Endothelial cell of umbilical vein (primary cell): Measurements from ENCODE around the gene CAV1. TPM values are rescaled to one million over a fixed set of nuclear protein-coding genes. Genes with fewer than 3 reads are reported as not detected.

Experiments used
- BruUV-seq: library from RNA; stranded (reverse); fragments of 400-500 nt; replicated peaks from 2 replicates; lab custom pipeline; 2021; lab: Mats Ljungman, UMichigan
- CTCF ChIA-PET: fragments of 300-600, 350-600 bp; sonication (Branson Sonifier 250); formaldehyde crosslinking; loops from one replicate; lab custom pipeline; 2021; ENCODE audit warnings: antibody characterized with exemption, inconsistent platforms; lab: Charles Lee
- POLR2A ChIA-PET: fragments of 300-600, 350-600 bp; sonication (Branson Sonifier 250); formaldehyde crosslinking; loops from one replicate; lab custom pipeline; 2021; ENCODE audit warnings: antibody characterized with exemption, inconsistent platforms; lab: Charles Lee
- DNase-seq: peaks from one replicate; pipeline ENCODE4 v3.0.0-alpha.2; 2011; ENCODE audit warnings: low read depth, low spot score
- FAIRE-seq: peaks from 2 replicates; lab custom pipeline; 2011; peaks lifted over from hg19 to GRCh38; lab: Jason Lieb, UNC
- H2AFZ ChIP-seq: 2 replicates; pipeline ENCODE4 v1.6.0; 2012; ENCODE audit warnings: low read depth, low read length, control low read depth, inconsistent platforms
- H3K27ac ChIP-seq: 2 replicates; pipeline ENCODE4 v1.5.1; 2011; ENCODE audit warnings: low read depth, mild to moderate bottlenecking, control low read depth, low read length, moderate library complexity; ENCODE audit not compliant: insufficient read depth
- H3K27me3 ChIP-seq, 2 experiments: 2 replicates each; pipeline versions ENCODE4 v1.6.0 to v1.6.1; 2011; ENCODE audit warnings: low read length in 2 of 2, mixed read lengths in 1 of 2; ENCODE audit not compliant: control insufficient read depth in 2 of 2, insufficient read depth in 2 of 2
- H3K36me3 ChIP-seq, 2 experiments: 2 replicates in 1 of 2; 3 replicates in 1 of 2; pipeline ENCODE4 v1.5.1; 2011; ENCODE audit warnings: low read length in 2 of 2, mild to moderate bottlenecking in 1 of 2, moderate library complexity in 1 of 2; ENCODE audit not compliant: control insufficient read depth in 2 of 2, insufficient read depth in 2 of 2; ENCODE audit errors: extremely low read depth in 1 of 2
- H3K4me1 ChIP-seq: 3 replicates; pipeline ENCODE4 v1.5.1; 2011; ENCODE audit warnings: mild to moderate bottlenecking, low read length; ENCODE audit not compliant: control insufficient read depth, insufficient read depth; ENCODE audit errors: extremely low read depth
- H3K4me2 ChIP-seq: 2 replicates; pipeline ENCODE4 v1.6.1; 2011; ENCODE audit warnings: low read length, control low read depth, mixed read lengths; ENCODE audit not compliant: insufficient read depth
- H3K4me3 ChIP-seq, 3 experiments: fragments of 200-600 bp in 1 of 3; sonication (generic), shearing (Covaris generic) in 1 of 3; replicated peaks in 1 of 3; 2 replicates each; pipeline ENCODE4 v1.5.1; 2011 to 2016; ENCODE audit warnings: control low read depth in 3 of 3, low read length in 3 of 3, mild to moderate bottlenecking in 2 of 3, inconsistent platforms in 1 of 3, low read depth in 1 of 3, moderate library complexity in 1 of 3; ENCODE audit not compliant: insufficient read depth in 1 of 3
- H3K79me2 ChIP-seq: 2 replicates; pipeline ENCODE4 v1.6.0; 2012; ENCODE audit warnings: low read length, inconsistent platforms; ENCODE audit not compliant: control insufficient read depth, insufficient read depth
- H3K9ac ChIP-seq: replicated peaks from 2 replicates; pipeline ENCODE3; 2011; ENCODE audit warnings: low read length, control low read depth; ENCODE audit not compliant: insufficient read depth; ENCODE audit errors: extremely low read depth
- H3K9me1 ChIP-seq: replicated peaks from 3 replicates; pipeline ENCODE4 v1.6.0; 2011; ENCODE audit warnings: mild to moderate bottlenecking, low read length; ENCODE audit not compliant: control insufficient read depth, insufficient read depth; ENCODE audit errors: extremely low read depth
- H3K9me3 ChIP-seq: replicated peaks from 2 replicates; pipeline ENCODE4 v1.5.1; 2012; ENCODE audit warnings: low read length, inconsistent platforms; ENCODE audit not compliant: control insufficient read depth, insufficient read depth
- H4K20me1 ChIP-seq: replicated peaks from 2 replicates; pipeline ENCODE3; 2011; ENCODE audit warnings: mild to moderate bottlenecking, low read length; ENCODE audit not compliant: control insufficient read depth, insufficient read depth; ENCODE audit errors: extremely low read depth
- FOS ChIP-seq: IDR thresholded peaks from 2 replicates; pipeline ENCODE4 v1.6.1; 2011; ENCODE audit warnings: mild to moderate bottlenecking, low read length, moderate library complexity, borderline replicate concordance; ENCODE audit not compliant: insufficient read depth
- GATA2 ChIP-seq: IDR thresholded peaks from 2 replicates; pipeline ENCODE4 v1.7.0; 2011; ENCODE audit warnings: low read depth, mild to moderate bottlenecking, moderate library complexity, mixed read lengths, low read length; ENCODE audit not compliant: insufficient read length, insufficient read depth
- MAX ChIP-seq: IDR thresholded peaks from 2 replicates; pipeline ENCODE4 v1.6.1; 2011; ENCODE audit not compliant: insufficient read depth, insufficient read length
- POLR2A ChIP-seq: IDR thresholded peaks from 2 replicates; pipeline ENCODE4 v1.6.1; 2012; ENCODE audit warnings: low read depth, mild to moderate bottlenecking, control low read depth, low read length
- POLR2AphosphoS5 ChIP-seq: IDR thresholded peaks from 2 replicates; pipeline ENCODE4 v1.6.1; 2012; ENCODE audit warnings: low read depth, mild to moderate bottlenecking, control low read depth, low read length, moderate library complexity; ENCODE audit not compliant: insufficient read depth
- dilution Hi-C: fragments of 300-500 bp; cut with MboI; formaldehyde crosslinking; loops from one replicate; pipeline ENCODE4 v1.15.0; 2019; ENCODE audit warnings: low sequenced_read_pairs; ENCODE audit not compliant: extremely low pct_ligation_motif_present
- intact Hi-C: fragments of 100-400 bp; cut with micrococcal nuclease; formaldehyde crosslinking; loops from one replicate; pipeline ENCODE4 v1.10.0; 2022
- polyA plus RNA-seq, 4 experiments: library from polyadenylated mRNA; depleted of rRNA in 3 of 4; stranded (reverse) in 3 of 4; unstranded in 1 of 4; fragments of >200 nt; gene quantifications; 2 replicates each; pipeline versions ENCODE4 v1.2.1 to v1.2.3, GENCODE V29; 2011 to 2012; ENCODE audit warnings: missing spikeins in 1 of 4
- total RNA-seq: library from RNA; stranded (reverse); gene quantifications from 2 replicates; pipeline ENCODE4 v1.2.3, GENCODE V29; 2021
- TF ChIP-seq, protein P1 (sequence below), 2 donors: IDR thresholded peaks; 1 replicate in 1 of 2; 2 replicates in 1 of 2; pipeline ENCODE4 v1.5.1; 2011; ENCODE audit warnings: low read length in 2 of 2, mild to moderate bottlenecking in 2 of 2, moderate library complexity in 2 of 2, control low read depth in 1 of 2, inconsistent platforms in 1 of 2, low read depth in 1 of 2; ENCODE audit not compliant: insufficient read depth in 1 of 2; ENCODE audit errors: extremely low read depth in 1 of 2

Gene CAV1
- total and polyA plus RNA-seq, 2 donors (not counting 3 experiments of a cell fraction or from before 2014, with no cell fraction given), result 1,483 to 3,129 TPM

DNA sequence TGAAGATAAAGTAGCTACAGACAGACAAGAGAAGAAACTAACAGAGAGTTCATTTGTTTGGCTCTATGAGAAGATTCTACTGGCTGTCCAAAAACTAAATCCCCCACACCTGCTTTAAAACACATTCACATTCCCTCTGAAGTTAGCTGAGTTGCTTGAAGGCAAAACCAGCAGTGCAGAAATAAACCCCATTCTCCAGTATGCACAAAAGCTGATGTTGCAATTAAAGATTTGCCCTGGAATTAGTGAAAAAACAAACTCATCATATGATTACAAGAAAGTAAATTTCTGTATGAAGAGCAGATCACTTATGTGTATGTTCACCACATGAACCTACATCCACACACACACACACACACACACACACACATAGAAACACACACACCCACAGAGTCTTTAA, 9.3 kb upstream of the CAV1 start:
- no peaks in the 10 kb centered on the region for H3K9me3 ChIP-seq
- POLR2A ChIA-PET, result no interaction called here
- H3K4me2 ChIP-seq, result no peak overlapping the region
- no peak overlapping the region for H3K9ac ChIP-seq
- TF ChIP-seq POLR2AphosphoS5 (no peak), POLR2A (no peak), FOS (no peak), GATA2 (no peak)
- TF ChIP-seq, protein P1, sequence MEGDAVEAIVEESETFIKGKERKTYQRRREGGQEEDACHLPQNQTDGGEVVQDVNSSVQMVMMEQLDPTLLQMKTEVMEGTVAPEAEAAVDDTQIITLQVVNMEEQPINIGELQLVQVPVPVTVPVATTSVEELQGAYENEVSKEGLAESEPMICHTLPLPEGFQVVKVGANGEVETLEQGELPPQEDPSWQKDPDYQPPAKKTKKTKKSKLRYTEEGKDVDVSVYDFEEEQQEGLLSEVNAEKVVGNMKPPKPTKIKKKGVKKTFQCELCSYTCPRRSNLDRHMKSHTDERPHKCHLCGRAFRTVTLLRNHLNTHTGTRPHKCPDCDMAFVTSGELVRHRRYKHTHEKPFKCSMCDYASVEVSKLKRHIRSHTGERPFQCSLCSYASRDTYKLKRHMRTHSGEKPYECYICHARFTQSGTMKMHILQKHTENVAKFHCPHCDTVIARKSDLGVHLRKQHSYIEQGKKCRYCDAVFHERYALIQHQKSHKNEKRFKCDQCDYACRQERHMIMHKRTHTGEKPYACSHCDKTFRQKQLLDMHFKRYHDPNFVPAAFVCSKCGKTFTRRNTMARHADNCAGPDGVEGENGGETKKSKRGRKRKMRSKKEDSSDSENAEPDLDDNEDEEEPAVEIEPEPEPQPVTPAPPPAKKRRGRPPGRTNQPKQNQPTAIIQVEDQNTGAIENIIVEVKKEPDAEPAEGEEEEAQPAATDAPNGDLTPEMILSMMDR (IDR thresholded peaks at IDR 0.05; ENCODE audit: extremely low read depth in 1 of 2, insufficient read depth in 1 of 2, low read depth in 1 of 2, low read length in 2 of 2), result no peak
- no peak for FAIRE-seq
- H3K27ac ChIP-seq, result no peak overlapping the region
- H4K20me1 ChIP-seq, result no peaks in the 10 kb centered on the region
- dilution Hi-C loops, result loop anchor here (25.0 kb wide), 2 partner anchors 178 to 253 kb away; no protein-coding TSS in a partner anchor
- no peaks in the 10 kb centered on the region for H3K9me1 ChIP-seq
- no peak for DNase-seq
- peaks cover 34% of the 10 kb centered on the region for H3K4me1 ChIP-seq
- no peaks in the 10 kb centered on the region for H3K36me3 ChIP-seq
- CTCF ChIA-PET, result interaction anchor here (1.7 kb wide), 1 partner anchor 11 kb away, joined by 4 read pairs; no protein-coding TSS in a partner anchor
- no peak overlapping the region for H2AFZ ChIP-seq
- H3K79me2 ChIP-seq, result no peaks in the 10 kb centered on the region
- no peak overlapping the region for H3K4me3 ChIP-seq
- no TSS peak for BruUV-seq
- intact Hi-C loops, result no loop called here
- no peaks in the 10 kb centered on the region for H3K27me3 ChIP-seq

DNA sequence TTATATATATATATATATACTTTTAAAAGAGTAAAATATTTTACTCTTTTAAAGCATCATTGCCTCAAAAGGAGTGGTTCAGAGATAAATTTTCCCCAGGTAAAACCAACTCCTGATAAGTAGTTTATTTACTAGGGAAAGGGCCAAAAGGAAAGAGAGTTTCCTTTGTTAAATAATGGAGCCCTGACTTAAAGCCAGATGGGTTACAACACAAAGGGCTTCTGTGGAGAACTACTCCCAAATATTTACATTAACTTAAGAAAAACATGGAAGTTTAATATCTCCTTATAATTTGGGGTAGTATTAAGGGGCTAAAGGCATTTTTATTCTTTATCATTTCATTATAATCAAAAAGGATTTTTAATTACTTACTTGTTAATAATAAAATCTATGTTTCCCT, 8.5 kb upstream of the CAV1 start:
- Histone ChIP-seq H2AFZ (no peak overlapping the region), H4K20me1 (no peaks in the 10 kb centered on the region), H3K4me1 (peaks cover 34% of the 10 kb centered on the region), H3K9me1 (no peaks in the 10 kb centered on the region), H3K4me2 (no peak overlapping the region), H3K27ac (no peak overlapping the region), H3K4me3 (no peak overlapping the region), H3K9ac (no peak overlapping the region), H3K79me2 (no peaks in the 10 kb centered on the region), H3K27me3 (no peaks in the 10 kb centered on the region), H3K36me3 (no peaks in the 10 kb centered on the region), H3K9me3 (no peaks in the 10 kb centered on the region)
- FAIRE-seq, result no peak
- CTCF ChIA-PET, result no interaction called here
- peak; percentile 55 for DNase-seq
- POLR2A ChIA-PET, result no interaction called here
- intact Hi-C loops (no loop called here), dilution Hi-C loops (loop anchor here (25.0 kb wide), 2 partner anchors 179 to 254 kb away; no protein-coding TSS in a partner anchor)
- TF ChIP-seq MAX, result no peak
- TF ChIP-seq, protein P1 (IDR thresholded peaks at IDR 0.05; ENCODE audit: extremely low read depth in 1 of 2, insufficient read depth in 1 of 2, low read depth in 1 of 2, low read length in 2 of 2), result no peak
- no TSS peak for BruUV-seq
